Mesenchymal stem cell (in vitro differentiated cells and primary cell): ENCODE data around the gene THADA.

Source experiments
- DNase-seq: peaks from one replicate; pipeline ENCODE4 v3.0.0-alpha.2; 2013
- H2AFZ ChIP-seq: one replicate; pipeline ENCODE4 v1.6.1; 2013; ENCODE audit warnings: low read depth, mild to moderate bottlenecking, control low read depth, inconsistent platforms, low read length, moderate library complexity
- H2AK5ac ChIP-seq: 2 replicates; pipeline ENCODE4 v1.6.1; 2013; ENCODE audit warnings: low read length, moderate library complexity, mild to moderate bottlenecking, inconsistent platforms; ENCODE audit not compliant: severe bottlenecking
- H2BK120ac ChIP-seq: one replicate; pipeline ENCODE4 v1.6.1; 2013; ENCODE audit warnings: low read depth, mild to moderate bottlenecking, inconsistent platforms, low read length, moderate library complexity
- H2BK12ac ChIP-seq, 2 experiments: one replicate each; pipeline ENCODE4 v1.6.1; 2013; ENCODE audit warnings: inconsistent platforms in 2 of 2, low read length in 2 of 2, mild to moderate bottlenecking in 2 of 2, moderate library complexity in 2 of 2, control low read depth in 1 of 2
- H2BK15ac ChIP-seq: one replicate; pipeline ENCODE4 v1.6.1; 2013; ENCODE audit warnings: mild to moderate bottlenecking, low read depth, inconsistent platforms; ENCODE audit not compliant: poor library complexity, severe bottlenecking
- H2BK5ac ChIP-seq: 2 replicates; pipeline ENCODE4 v1.6.1; 2013; ENCODE audit warnings: low read depth, mild to moderate bottlenecking, low read length, control low read depth, inconsistent platforms; ENCODE audit not compliant: poor library complexity, severe bottlenecking
- H3K14ac ChIP-seq, 2 experiments: one replicate each; pipeline ENCODE4 v1.6.1; 2013; ENCODE audit warnings: inconsistent platforms in 2 of 2, low read length in 2 of 2, control low read depth in 1 of 2, mild to moderate bottlenecking in 1 of 2, moderate library complexity in 1 of 2
- H3K18ac ChIP-seq, 2 experiments: one replicate each; pipeline ENCODE4 v1.6.1; 2013; ENCODE audit warnings: inconsistent platforms in 2 of 2, low read length in 2 of 2, control low read depth in 1 of 2, low read depth in 1 of 2, mild to moderate bottlenecking in 1 of 2
- H3K23ac ChIP-seq, 2 experiments: one replicate each; pipeline ENCODE4 v1.6.1; 2013; ENCODE audit warnings: inconsistent platforms in 2 of 2, low read length in 2 of 2, mild to moderate bottlenecking in 2 of 2, moderate library complexity in 2 of 2, control low read depth in 1 of 2
- H3K27ac ChIP-seq: 2 replicates; pipeline ENCODE4 v1.5.1; 2013; ENCODE audit warnings: mild to moderate bottlenecking, moderate library complexity, low read length, control low read depth, inconsistent platforms; ENCODE audit not compliant: poor library complexity, severe bottlenecking
- H3K27me3 ChIP-seq, 2 experiments: 2 replicates each; pipeline versions ENCODE4 v1.6.1 to v1.7.0; 2013; ENCODE audit warnings: low read length in 2 of 2, mild to moderate bottlenecking in 2 of 2, moderate library complexity in 2 of 2, control low read depth in 1 of 2, inconsistent platforms in 1 of 2; ENCODE audit not compliant: control insufficient read depth in 1 of 2, insufficient read depth in 1 of 2
- H3K36me3 ChIP-seq, 2 experiments: 2 replicates each; pipeline versions ENCODE4 v1.6.1 to v1.7.0; 2013; ENCODE audit warnings: low read length in 2 of 2, control low read depth in 1 of 2, inconsistent platforms in 1 of 2, low read depth in 1 of 2, mild to moderate bottlenecking in 1 of 2; ENCODE audit not compliant: insufficient read depth in 2 of 2, control insufficient read depth in 1 of 2
- H3K4ac ChIP-seq, 2 experiments: one replicate each; pipeline ENCODE4 v1.6.1; 2013; ENCODE audit warnings: inconsistent platforms in 2 of 2, low read length in 2 of 2, mild to moderate bottlenecking in 2 of 2, moderate library complexity in 2 of 2, control low read depth in 1 of 2, low read depth in 1 of 2
- H3K4me1 ChIP-seq: 2 replicates; pipeline ENCODE4 v1.6.1; 2013; ENCODE audit warnings: low read depth, low read length, control low read depth; ENCODE audit not compliant: control insufficient read depth, insufficient read depth
- H3K4me2 ChIP-seq: 2 replicates; pipeline ENCODE4 v1.6.1; 2013; ENCODE audit warnings: low read length, mild to moderate bottlenecking, inconsistent platforms; ENCODE audit not compliant: poor library complexity, severe bottlenecking
- H3K4me3 ChIP-seq, 2 experiments: 2 replicates each; pipeline versions ENCODE4 v1.5.1 to v1.7.0; 2013; ENCODE audit warnings: low read length in 2 of 2, mild to moderate bottlenecking in 2 of 2, control low read depth in 1 of 2, low read depth in 1 of 2; ENCODE audit not compliant: insufficient read depth in 1 of 2
- H3K79me1 ChIP-seq: replicated peaks from 2 replicates; pipeline ENCODE4 v1.6.1; 2013; ENCODE audit warnings: mild to moderate bottlenecking, control low read depth, low read length, inconsistent platforms; ENCODE audit not compliant: poor library complexity, severe bottlenecking
- H3K9ac ChIP-seq: 2 replicates; pipeline ENCODE4 v1.7.0; 2013; ENCODE audit warnings: mild to moderate bottlenecking, low read length, moderate library complexity
- H3K9me3 ChIP-seq: 2 replicates; pipeline ENCODE4 v1.7.0; 2013; ENCODE audit warnings: mild to moderate bottlenecking, low read length; ENCODE audit not compliant: control insufficient read depth
- H4K8ac ChIP-seq: one replicate; pipeline ENCODE4 v1.6.1; 2013; ENCODE audit warnings: inconsistent platforms, mild to moderate bottlenecking, low read length, moderate library complexity
- H4K91ac ChIP-seq: one replicate; pipeline ENCODE4 v1.6.1; 2013; ENCODE audit warnings: mild to moderate bottlenecking, low read length, inconsistent platforms
- WGBS: methylation state at CpG from one replicate; pipeline ENCODE4 v1.1.7; 2013; ENCODE audit warnings: mixed read lengths; 5-methylcytosine and 5-hydroxymethylcytosine counted together

THADA gene

DNA sequence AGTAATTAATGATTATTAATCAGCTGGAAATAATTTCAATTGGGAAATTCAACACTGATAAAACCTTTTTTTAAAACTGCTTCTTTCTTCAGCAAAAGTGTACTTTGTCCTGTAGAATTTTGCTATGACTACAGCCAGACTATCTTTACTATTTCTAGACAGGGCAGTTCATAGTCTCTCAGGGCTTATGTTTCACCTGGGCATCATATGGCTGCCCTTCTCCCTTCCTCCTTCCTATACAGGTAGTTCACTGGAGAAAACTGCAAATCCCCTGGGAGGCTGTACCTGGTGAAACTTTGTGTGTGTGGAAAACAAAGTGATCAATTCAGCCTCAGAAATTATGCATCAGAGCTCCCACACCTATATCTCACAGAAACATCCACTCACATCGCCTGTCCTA is 38.6 kb downstream of the THADA start:
- no peak overlapping the region for H2AK5ac ChIP-seq
- no peaks in the 10 kb centered on the region for H3K27me3 ChIP-seq
- no peak overlapping the region for H2BK120ac ChIP-seq
- H4K8ac ChIP-seq = no peak overlapping the region
- H3K27ac ChIP-seq = no peak overlapping the region
- no peak overlapping the region for H3K23ac ChIP-seq
- no peak overlapping the region for H3K14ac ChIP-seq
- no peak overlapping the region for H3K18ac ChIP-seq
- H2BK12ac ChIP-seq = no peak overlapping the region
- no peaks in the 10 kb centered on the region for H3K9me3 ChIP-seq
- H3K36me3 ChIP-seq = peaks cover 0 to 90% of the 10 kb centered on the region in 2 experiments
- H2BK15ac ChIP-seq = no peak overlapping the region
- H2AFZ ChIP-seq = no peak overlapping the region
- no peak overlapping the region for H3K4me3 ChIP-seq
- no peak overlapping the region for H4K91ac ChIP-seq
- WGBS = 100% methylated on average over 1 of the region's 1 CpG
- H3K79me1 ChIP-seq = no peaks in the 10 kb centered on the region
- no peak overlapping the region for H2BK5ac ChIP-seq
- H3K4me2 ChIP-seq = no peak overlapping the region
- no peak for DNase-seq
- H3K4ac ChIP-seq = no peak overlapping the region
- H3K4me1 ChIP-seq = no peaks in the 10 kb centered on the region
- H3K9ac ChIP-seq = no peak overlapping the region

DNA sequence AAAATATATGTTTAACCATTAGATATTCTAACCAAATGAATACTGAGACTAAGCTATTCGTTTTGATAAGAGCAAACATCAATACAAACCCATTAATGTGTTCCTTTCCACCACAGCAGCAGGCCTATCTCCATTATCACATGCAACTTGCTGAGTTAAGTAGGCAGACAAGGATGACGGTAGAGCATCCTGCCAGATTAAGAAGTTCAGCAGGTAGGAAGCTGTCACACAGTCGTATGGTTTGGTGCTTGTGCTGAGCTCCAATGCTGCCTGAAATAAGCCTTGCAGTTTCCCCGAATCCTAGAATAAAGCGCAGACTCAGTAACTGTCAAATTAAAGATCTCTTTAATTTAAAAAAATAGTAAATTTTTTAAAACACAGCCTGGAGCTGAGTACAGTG is 39.6 kb downstream of the THADA start:
- H3K9ac ChIP-seq = no peak overlapping the region
- H2AK5ac ChIP-seq = no peak overlapping the region

DNA sequence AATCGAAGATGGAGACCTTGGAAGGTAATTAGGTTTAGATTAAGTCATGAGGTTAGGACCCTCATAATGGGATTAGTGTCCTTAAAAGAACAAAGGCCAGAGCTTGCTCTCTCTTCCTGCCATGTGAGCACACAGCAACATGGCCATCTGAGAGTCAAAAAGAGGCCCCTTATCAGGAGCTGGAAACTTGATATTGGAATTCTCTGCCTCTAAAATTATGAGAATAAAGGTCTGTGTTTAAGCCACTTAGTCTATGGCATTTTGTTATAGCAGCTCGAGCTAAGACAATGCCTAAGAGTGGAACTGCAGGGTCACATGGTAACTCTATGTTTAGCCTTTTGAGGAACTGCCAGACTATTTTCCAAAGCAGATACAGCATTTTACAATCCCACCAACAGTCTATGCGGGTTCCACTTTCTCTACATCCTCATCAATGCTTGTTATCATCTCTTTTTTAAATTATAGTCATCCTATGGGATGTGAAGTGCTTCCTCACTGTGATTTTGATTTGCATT is 42.4 kb downstream of the THADA start:
- no peak overlapping the region for H3K4me2 ChIP-seq
- H2BK5ac ChIP-seq = no peak overlapping the region
- H3K79me1 ChIP-seq = no peaks in the 10 kb centered on the region

More for the DNA sequence above, 39.6 kb downstream of the THADA start:
- H3K9me3 ChIP-seq = no peaks in the 10 kb centered on the region
- no peak overlapping the region for H3K4ac ChIP-seq
- no peak for DNase-seq
- no peak overlapping the region for H3K23ac ChIP-seq
- no peak overlapping the region for H3K4me3 ChIP-seq
- H3K79me1 ChIP-seq = no peaks in the 10 kb centered on the region
- H3K14ac ChIP-seq = no peak overlapping the region
- no peaks in the 10 kb centered on the region for H3K4me1 ChIP-seq
- H3K36me3 ChIP-seq = peaks cover 0 to 89% of the 10 kb centered on the region in 2 experiments
- H2BK12ac ChIP-seq = no peak overlapping the region
- no peak overlapping the region for H2BK15ac ChIP-seq
- no peak overlapping the region for H2BK5ac ChIP-seq
- no peaks in the 10 kb centered on the region for H3K27me3 ChIP-seq
- WGBS = 90% methylated on average over 3 of the region's 5 CpGs
- H4K8ac ChIP-seq = no peak overlapping the region
- H2AFZ ChIP-seq = no peak overlapping the region
- H2BK120ac ChIP-seq = no peak overlapping the region
- H3K18ac ChIP-seq = no peak overlapping the region
- no peak overlapping the region for H4K91ac ChIP-seq
- no peak overlapping the region for H3K27ac ChIP-seq
- H3K4me2 ChIP-seq = no peak overlapping the region

DNA sequence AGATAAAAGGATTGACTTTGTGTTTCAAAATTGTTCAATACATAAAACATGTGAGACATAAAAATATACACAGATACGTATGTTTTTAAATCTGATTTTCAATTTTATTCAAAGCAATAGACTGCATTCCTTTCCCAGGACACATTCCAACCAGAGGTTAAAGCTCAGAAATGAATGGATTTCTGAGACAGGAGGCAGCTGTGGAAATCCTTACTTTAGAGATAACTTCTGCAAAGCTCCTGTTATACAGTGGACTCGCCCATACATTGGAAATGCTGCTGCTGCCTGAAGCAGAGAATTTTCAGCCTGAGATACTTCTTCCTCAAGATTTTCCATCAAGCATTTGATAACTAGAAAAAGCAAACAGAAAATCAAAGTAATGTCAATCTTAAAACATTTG is 43.8 kb downstream of the THADA start:
- Histone ChIP-seq H2BK15ac (no peak overlapping the region), H3K9me3 (no peaks in the 10 kb centered on the region), H3K23ac (no peak overlapping the region), H2AFZ (no peak overlapping the region), H3K9ac (no peak overlapping the region), H4K91ac (no peak overlapping the region), H3K27ac (no peak overlapping the region), H3K79me1 (no peaks in the 10 kb centered on the region), H2AK5ac (no peak overlapping the region), H2BK5ac (no peak overlapping the region), H3K36me3 (peaks cover 6 to 72% of the 10 kb centered on the region in 2 experiments), H3K27me3 (no peaks in the 10 kb centered on the region), H3K4me2 (no peak overlapping the region), H4K8ac (no peak overlapping the region), H2BK120ac (no peak overlapping the region), H3K4ac (no peak overlapping the region), H3K4me3 (no peak overlapping the region), H3K4me1 (no peaks in the 10 kb centered on the region), H2BK12ac (no peak overlapping the region), H3K14ac (no peak overlapping the region), H3K18ac (no peak overlapping the region)
- 100% methylated on average over 1 of the region's 2 CpGs for WGBS
- no peak for DNase-seq

More for the DNA sequence above, 42.4 kb downstream of the THADA start:
- 91% methylated on average over 3 of the region's 3 CpGs for WGBS
- Histone ChIP-seq H2BK12ac (no peak overlapping the region), H3K4ac (no peak overlapping the region), H3K27me3 (no peaks in the 10 kb centered on the region), H3K18ac (no peak overlapping the region), H3K14ac (no peak overlapping the region), H4K91ac (no peak overlapping the region), H4K8ac (no peak overlapping the region), H2AK5ac (no peak overlapping the region), H3K23ac (no peak overlapping the region), H2AFZ (no peak overlapping the region), H3K4me1 (no peaks in the 10 kb centered on the region), H3K36me3 (peaks cover 4 to 87% of the 10 kb centered on the region in 2 experiments), H2BK15ac (no peak overlapping the region), H3K9me3 (no peaks in the 10 kb centered on the region), H3K27ac (no peak overlapping the region), H3K4me3 (no peak overlapping the region), H3K9ac (no peak overlapping the region), H2BK120ac (no peak overlapping the region)
- no peak for DNase-seq
